ENCODE measurements around the gene NKAIN2.

NKAIN2 gene

DNA sequence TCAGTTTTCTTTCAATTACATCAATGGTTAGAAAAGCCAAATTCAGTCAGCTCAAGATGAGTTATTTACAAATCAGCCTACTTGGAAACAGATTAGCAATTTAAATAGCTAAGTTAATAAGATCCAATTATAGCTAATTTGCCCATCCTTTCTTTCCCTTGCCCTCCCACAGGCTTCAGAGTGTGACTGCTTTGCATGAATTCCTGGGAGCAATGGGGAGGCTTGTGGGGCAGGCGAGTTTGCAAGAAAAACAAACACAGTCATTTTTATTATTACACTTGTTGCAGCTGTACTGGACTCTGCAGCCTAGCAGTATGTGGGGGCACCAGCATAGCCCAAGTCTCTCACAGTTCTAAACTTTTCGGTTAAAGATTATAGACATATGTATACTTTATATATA lies 219.0 kb downstream of the NKAIN2 start:
- in situ Hi-C loops (cut with MboI; ENCODE audit: low sequenced_read_pairs), result no loop called here

GRCh38 chr6:124026694-124027093 lies 223.0 kb downstream of the NKAIN2 start:
- in situ Hi-C loops (cut with MboI; ENCODE audit: low sequenced_read_pairs), result no loop called here

DNA sequence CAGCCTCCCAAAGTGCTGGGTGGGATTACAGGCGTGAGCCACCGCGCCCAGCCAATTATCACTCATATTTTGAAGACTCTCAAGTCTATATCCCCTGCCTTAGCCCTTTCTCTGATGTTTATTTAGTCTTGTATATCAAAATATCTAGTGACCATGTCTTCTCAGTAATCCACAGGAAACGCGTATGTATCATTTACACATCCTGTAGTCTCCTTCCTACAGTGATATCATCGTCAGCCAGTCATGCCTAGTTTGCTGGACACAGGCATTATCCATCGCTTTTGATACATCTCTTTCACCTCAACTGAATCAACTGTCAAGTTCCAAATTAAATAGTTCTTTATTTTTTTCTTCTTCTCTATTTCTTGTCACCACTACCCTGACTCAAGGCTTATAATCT lies 223.7 kb downstream of the NKAIN2 start:
- in situ Hi-C loops (cut with MboI; ENCODE audit: low sequenced_read_pairs), result no loop called here

DNA sequence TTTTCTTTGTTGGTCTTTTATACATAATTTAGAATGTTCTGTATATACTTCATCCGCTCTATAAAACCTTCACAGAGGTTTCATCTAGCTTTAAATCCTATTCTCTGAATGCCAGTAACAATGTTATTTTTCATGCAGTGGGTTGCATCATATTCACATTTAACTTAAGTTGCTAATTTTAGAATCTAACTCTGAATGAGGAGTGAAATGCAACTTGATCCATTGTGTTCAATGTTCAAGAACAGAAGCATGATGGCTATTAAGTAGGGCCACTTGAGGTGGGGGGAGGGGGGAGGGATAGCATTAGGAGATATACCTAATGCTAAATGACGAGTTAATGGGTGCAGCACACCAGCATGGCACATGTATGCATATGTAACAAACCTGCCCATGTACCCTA lies 224.5 kb downstream of the NKAIN2 start:
- in situ Hi-C loops (cut with MboI; ENCODE audit: low sequenced_read_pairs), result no loop called here

- in situ Hi-C loops (cut with MboI; ENCODE audit: low sequenced_read_pairs), result no loop called here
These were observed 225.9 kb downstream of the NKAIN2 start for GRCh38 chr6:124029567-124029966.

DNA sequence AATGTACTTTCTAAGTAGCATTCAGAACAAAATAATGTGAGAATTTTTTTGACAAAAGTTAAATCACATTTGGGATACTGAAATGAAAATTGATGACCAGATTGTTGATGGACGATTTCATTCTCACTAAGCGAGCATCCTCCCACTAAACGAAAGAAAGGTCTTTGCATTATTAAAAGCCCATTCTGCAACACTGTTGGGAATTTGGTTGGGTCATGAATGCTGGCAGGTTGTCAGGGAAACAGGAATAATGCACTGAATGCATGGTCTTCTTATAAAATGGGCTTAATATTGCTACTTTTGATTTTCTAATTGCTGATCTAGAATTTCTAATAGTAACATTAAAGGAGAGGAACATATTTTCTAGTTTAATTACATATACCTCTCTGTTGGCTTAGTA lies 229.8 kb downstream of the NKAIN2 start:
- in situ Hi-C loops (cut with MboI; ENCODE audit: low sequenced_read_pairs), result no loop called here

DNA sequence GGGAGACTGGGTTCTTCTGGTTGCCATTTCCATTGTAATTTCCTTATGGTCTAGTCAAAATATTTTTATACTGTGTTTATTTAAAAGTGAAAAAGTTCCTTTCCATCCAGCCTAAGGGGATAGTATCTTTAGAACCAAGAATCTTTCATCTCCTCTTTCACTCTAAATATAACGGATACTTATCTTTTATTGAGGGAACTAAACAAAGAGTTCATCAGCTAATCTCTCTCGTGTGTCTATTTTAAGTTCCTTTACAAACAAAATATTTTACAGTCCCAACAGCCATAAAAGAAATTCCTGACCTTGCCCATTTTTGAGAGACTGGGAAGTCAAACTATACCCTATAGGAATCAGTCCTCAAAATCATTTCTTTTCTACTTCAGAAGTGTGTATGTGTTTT lies 232.7 kb downstream of the NKAIN2 start:
- in situ Hi-C loops (cut with MboI; ENCODE audit: low sequenced_read_pairs), result no loop called here

GRCh38 chr6:124040655-124041054 lies 237.0 kb downstream of the NKAIN2 start:
- in situ Hi-C loops (cut with MboI; ENCODE audit: low sequenced_read_pairs), result no loop called here

GRCh38 chr6:124052120-124052519 lies 248.5 kb downstream of the NKAIN2 start:
- in situ Hi-C loops (cut with MboI; ENCODE audit: low sequenced_read_pairs), result no loop called here

- in situ Hi-C loops (cut with MboI; ENCODE audit: low sequenced_read_pairs), result no loop called here
These were observed 249.7 kb downstream of the NKAIN2 start for GRCh38 chr6:124053315-124053714.

- in situ Hi-C loops (cut with MboI; ENCODE audit: low sequenced_read_pairs), result no loop called here
These were observed 250.4 kb downstream of the NKAIN2 start for GRCh38 chr6:124054034-124054433.

GRCh38 chr6:124055395-124055794 lies 251.7 kb downstream of the NKAIN2 start:
- in situ Hi-C loops (cut with MboI; ENCODE audit: low sequenced_read_pairs), result no loop called here

- in situ Hi-C loops (cut with MboI; ENCODE audit: low sequenced_read_pairs), result no loop called here
These were observed 252.3 kb downstream of the NKAIN2 start for GRCh38 chr6:124055963-124056362.

DNA sequence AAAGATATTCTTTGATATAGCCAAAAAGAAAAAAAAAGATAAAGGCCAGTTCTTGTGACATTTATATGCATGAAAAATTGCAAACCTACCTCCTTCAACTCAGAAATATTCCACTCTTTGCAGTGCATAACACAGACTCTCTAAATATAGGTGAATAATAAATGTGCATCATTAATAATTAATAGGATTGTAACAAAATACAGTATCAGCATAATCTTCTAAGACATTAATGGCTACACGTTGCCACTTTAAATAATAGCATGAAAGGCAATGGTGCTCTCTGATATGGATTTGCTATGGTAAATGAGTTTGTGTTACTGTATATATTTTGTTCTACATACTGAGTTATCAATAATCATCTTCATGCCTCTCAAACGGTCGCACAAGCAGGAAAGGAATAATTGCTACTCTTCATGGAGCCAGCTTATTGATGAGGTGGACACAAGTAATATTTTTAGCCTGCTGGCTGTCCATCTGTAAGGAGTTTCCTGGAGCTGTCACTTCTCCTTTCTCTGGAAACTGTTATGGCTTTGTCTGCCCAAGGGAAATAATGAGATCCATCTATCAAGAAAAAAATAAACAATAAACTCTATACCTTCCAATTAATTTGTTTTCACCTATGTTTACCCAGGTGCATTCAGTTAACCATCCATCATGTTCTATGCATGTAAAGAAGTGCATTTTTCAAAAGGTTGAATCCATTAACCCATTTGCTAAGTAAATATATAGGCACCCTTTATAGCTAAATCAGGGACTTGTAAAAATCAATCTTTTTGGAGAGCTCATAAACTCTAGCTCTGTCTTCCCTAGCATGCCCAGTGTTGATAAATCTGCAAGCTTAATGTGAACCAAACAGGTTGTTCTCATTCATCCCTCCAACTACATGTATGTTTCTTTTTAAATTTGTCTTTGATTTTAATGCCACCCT lies 253.0 kb downstream of the NKAIN2 start:
- in situ Hi-C loops (cut with MboI; ENCODE audit: low sequenced_read_pairs), result no loop called here

DNA sequence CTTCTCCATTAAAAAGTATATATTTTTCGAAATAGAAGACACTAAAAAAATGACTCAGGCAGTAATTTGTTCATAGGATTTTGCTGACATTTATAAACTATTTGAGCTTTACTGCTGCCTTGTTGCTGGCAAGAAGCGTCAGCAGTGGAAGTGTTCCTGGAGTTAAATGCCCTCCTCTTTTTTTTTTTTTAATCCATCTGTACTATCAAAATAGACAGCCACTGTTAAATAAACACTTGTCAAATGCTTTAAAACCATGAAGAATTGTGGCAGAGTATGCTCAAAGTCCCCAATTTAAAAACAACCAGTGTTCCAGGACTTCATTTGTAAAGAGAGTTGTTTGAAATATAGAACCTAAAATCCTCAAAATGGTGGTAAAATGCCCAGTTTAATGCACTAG lies 253.8 kb downstream of the NKAIN2 start:
- in situ Hi-C loops (cut with MboI; ENCODE audit: low sequenced_read_pairs), result no loop called here

DNA sequence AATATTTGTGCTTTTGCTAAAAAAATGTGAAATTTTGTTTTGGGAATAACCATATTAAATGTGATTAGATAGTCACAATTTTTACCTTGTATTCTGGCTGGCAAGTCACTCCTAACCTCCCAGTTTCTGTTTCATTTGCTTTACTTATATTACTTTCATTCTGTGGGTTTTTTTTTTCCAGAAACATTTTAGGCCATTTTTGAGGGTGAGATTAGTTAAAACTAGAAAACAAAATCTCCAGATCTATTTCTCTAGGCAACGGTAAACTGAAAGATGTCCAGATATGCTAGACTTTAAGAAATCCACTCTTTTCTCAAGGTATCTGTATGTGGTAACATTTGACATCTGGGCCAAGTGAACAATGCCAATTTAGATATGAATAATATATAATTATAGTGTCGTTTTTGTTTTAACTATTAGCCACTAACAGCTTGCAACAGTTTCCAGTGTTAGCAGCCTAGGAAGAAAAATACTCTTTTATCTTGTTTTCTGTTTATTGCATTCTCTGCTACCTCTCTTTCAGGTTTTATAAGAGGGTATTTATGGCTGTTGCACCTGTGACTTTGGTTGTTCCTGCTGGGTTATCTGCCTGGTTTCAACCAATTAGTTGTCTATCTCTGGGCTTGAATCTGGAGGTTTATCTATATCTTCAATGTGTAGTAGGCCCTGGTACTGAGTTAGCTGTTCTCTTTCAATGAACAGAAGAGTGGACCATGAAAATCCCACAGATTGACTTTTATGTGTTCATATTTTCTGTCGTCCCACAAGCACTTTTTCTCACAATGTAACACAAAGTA lies 260.9 kb downstream of the NKAIN2 start:
- in situ Hi-C loops (cut with MboI; ENCODE audit: low sequenced_read_pairs), result no loop called here

DNA sequence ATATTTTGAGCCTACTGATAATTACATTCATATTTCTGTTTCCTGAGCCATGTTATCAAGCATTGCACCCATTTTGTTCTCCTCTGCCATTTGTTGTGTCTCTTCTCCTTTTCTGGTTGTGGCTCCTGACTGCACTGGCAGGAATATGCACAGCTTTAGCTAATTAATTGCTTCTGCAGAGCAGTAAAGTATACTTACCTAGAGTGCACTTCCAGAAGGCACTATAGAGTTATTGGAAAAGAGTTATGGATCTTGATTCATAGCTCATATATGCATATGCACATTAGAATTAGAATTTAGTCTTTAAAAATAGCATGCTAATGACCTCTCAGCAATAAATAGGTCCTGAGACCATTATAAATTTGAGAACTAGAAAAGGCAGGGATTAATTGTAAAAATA lies 262.6 kb downstream of the NKAIN2 start:
- in situ Hi-C loops (cut with MboI; ENCODE audit: low sequenced_read_pairs), result no loop called here

DNA sequence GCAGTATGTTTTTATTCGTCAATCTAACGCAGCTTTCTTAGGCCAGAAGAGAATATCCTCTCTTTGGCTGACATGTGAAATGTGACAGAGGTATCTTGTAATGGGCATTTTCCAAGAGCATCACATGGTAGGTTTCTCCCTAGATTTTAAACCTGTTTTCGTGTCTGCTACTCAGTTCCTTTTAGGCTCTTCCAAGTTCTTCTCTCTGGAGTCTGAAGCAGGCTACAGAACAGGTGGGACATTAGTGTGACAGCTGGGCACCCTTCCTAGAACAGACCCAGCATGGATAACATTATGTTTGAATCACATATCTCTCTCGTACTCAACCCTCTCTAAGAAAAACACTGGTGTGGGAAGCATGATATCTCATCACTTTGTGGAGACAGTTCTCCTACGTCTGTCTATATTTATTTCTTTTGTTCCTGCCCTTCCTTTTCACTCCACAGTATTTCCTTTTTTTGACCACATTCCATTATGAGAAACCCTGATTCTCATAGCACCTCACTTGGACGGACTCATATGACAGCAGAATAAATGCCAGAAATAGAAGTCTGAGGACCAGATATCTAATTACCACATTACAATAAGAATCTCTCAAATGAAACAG lies 263.4 kb downstream of the NKAIN2 start:
- in situ Hi-C loops (cut with MboI; ENCODE audit: low sequenced_read_pairs), result no loop called here

DNA sequence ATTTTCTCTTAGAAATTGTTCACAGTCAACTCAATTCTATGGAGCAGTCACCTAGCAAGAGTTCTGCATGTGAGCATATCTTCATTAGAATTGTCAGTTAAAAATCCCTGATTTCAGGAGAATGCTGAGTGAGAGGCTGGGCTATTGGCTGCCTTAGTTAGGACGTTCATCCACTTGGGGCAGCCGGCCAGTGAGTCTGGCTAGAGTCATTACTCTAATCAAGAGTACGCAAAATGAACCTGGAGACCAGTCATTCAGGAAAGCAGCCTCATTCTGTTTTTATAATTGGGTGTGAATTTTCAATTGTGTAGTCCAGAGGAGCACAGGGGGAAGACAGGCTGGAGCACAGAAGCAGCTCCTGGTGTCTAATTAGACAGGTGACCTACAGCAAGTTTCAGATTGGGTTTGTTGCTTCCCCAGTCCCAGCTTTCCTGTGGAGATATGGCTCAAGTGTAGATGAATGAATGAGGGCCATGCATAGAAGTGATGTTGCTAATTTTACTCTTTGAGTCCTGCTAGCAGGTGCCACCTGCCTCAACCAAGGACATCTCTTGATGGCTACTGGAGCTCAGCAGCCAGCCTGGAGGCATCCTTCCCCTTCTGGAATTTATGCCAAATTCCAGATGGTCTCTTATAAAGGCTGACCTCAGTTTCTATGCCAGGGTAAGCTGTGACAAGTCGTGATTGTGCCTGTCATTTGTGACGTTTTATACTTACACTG lies 265.7 kb downstream of the NKAIN2 start:
- in situ Hi-C loops (cut with MboI; ENCODE audit: low sequenced_read_pairs), result no loop called here

- in situ Hi-C loops (cut with MboI; ENCODE audit: low sequenced_read_pairs), result no loop called here
These were observed 269.4 kb downstream of the NKAIN2 start for GRCh38 chr6:124073021-124073420.
